ENCODE data around the gene PID1. TPM values are rescaled to one million over a fixed set of nuclear protein-coding genes. Genes with fewer than 3 reads are reported as not detected.

The PID1 gene
- total RNA-seq, 2 experiments from 2014 or later = not detected

- H3K79me2 ChIP-seq (ENCODE audit: insufficient read depth, low read depth, low read length) = no peaks in the 10 kb centered on the region
- no peak overlapping the region for H3K4me2 ChIP-seq (ENCODE audit: low read length)
- H3K4me3 ChIP-seq (ENCODE audit: low read depth, low read length, poor library complexity, severe bottlenecking) = no peak overlapping the region
- no TSS peak for BruUV-seq (replicated peaks)
- intact Hi-C loops (cut with micrococcal nuclease; ENCODE audit: unreplicated experiment) = no loop called here
- no peak overlapping the region for H3K27ac ChIP-seq (ENCODE audit: low read depth, low read length, poor library complexity, severe bottlenecking)
- H2AFZ ChIP-seq (ENCODE audit: low read length) = no peak overlapping the region
- H4K20me1 ChIP-seq (ENCODE audit: insufficient read depth, low read length) = no peaks in the 10 kb centered on the region
- no peaks in the 10 kb centered on the region for H3K9me2 ChIP-seq (ENCODE audit: insufficient read depth, low read length)
- ChIA-PET POLR2A (interaction anchor here (0.7 kb wide), 1 partner anchor 12 kb away, joined by 3 read pairs; no protein-coding TSS in a partner anchor), CTCF (ENCODE audit: unreplicated experiment) (no interaction called here)
- no peak for DNase-seq (ENCODE audit: low spot score)
- TF ChIP-seq EZH2phosphoT487 (IDR thresholded peaks at IDR 0.05; ENCODE audit: borderline replicate concordance, low read depth, low read length) = no peak
- no peak for TF ChIP-seq CTCF (conservative IDR thresholded peaks at IDR 0.05; ENCODE audit: low read length)
- H3K36me3 ChIP-seq (ENCODE audit: insufficient read depth, low read length) = no peaks in the 10 kb centered on the region
- no peaks in the 10 kb centered on the region for H3K9me3 ChIP-seq (ENCODE audit: low read length)
- no peaks in the 10 kb centered on the region for H3K4me1 ChIP-seq (ENCODE audit: insufficient read depth, low read length, poor library complexity, severe bottlenecking)
Observed at GRCh38 chr2:229057976-229058553, 213.0 kb downstream of the PID1 start.

- no peaks in the 10 kb centered on the region for H3K9me3 ChIP-seq (ENCODE audit: low read length)
- H3K27ac ChIP-seq (ENCODE audit: low read depth, low read length, poor library complexity, severe bottlenecking) = no peak overlapping the region
- CTCF ChIA-PET (ENCODE audit: unreplicated experiment) = no interaction called here
- no peaks in the 10 kb centered on the region for H3K36me3 ChIP-seq (ENCODE audit: insufficient read depth, low read length)
- DNase-seq (ENCODE audit: low spot score) = no peak
- no peaks in the 10 kb centered on the region for H3K79me2 ChIP-seq (ENCODE audit: insufficient read depth, low read depth, low read length)
- H3K9me2 ChIP-seq (ENCODE audit: insufficient read depth, low read length) = no peaks in the 10 kb centered on the region
- TF ChIP-seq CTCF (conservative IDR thresholded peaks at IDR 0.05; ENCODE audit: low read length) (no peak), EZH2phosphoT487 (IDR thresholded peaks at IDR 0.05; ENCODE audit: borderline replicate concordance, low read depth, low read length) (no peak)
- H4K20me1 ChIP-seq (ENCODE audit: insufficient read depth, low read length) = no peaks in the 10 kb centered on the region
- no peaks in the 10 kb centered on the region for H3K4me1 ChIP-seq (ENCODE audit: insufficient read depth, low read length, poor library complexity, severe bottlenecking)
- H3K4me2 ChIP-seq (ENCODE audit: low read length) = no peak overlapping the region
- POLR2A ChIA-PET = interaction anchor here (0.6 kb wide), 1 partner anchor 737 kb away, joined by 5 read pairs; no protein-coding TSS in a partner anchor
- no peak overlapping the region for H2AFZ ChIP-seq (ENCODE audit: low read length)
- BruUV-seq (replicated peaks) = no TSS peak
- intact Hi-C loops (cut with micrococcal nuclease; ENCODE audit: unreplicated experiment) = no loop called here
- H3K4me3 ChIP-seq (ENCODE audit: low read depth, low read length, poor library complexity, severe bottlenecking) = no peak overlapping the region
Observed at GRCh38 chr2:229054311-229054710, 216.8 kb downstream of the PID1 start.

- Histone ChIP-seq H3K9me3 (ENCODE audit: low read length) (no peaks in the 10 kb centered on the region), H2AFZ (ENCODE audit: low read length) (no peak overlapping the region), H4K20me1 (ENCODE audit: insufficient read depth, low read length) (no peaks in the 10 kb centered on the region), H3K27ac (ENCODE audit: low read depth, low read length, poor library complexity, severe bottlenecking) (no peak overlapping the region), H3K79me2 (ENCODE audit: insufficient read depth, low read depth, low read length) (no peaks in the 10 kb centered on the region), H3K4me3 (ENCODE audit: low read depth, low read length, poor library complexity, severe bottlenecking) (no peak overlapping the region), H3K9me2 (ENCODE audit: insufficient read depth, low read length) (no peaks in the 10 kb centered on the region), H3K4me1 (ENCODE audit: insufficient read depth, low read length, poor library complexity, severe bottlenecking) (no peaks in the 10 kb centered on the region), H3K36me3 (ENCODE audit: insufficient read depth, low read length) (no peaks in the 10 kb centered on the region), H3K4me2 (ENCODE audit: low read length) (no peak overlapping the region)
- CTCF ChIA-PET (ENCODE audit: unreplicated experiment) = no interaction called here
- TF ChIP-seq EZH2phosphoT487 (IDR thresholded peaks at IDR 0.05; ENCODE audit: borderline replicate concordance, low read depth, low read length) (no peak), CTCF (conservative IDR thresholded peaks at IDR 0.05; ENCODE audit: low read length) (no peak)
- DNase-seq (ENCODE audit: low spot score) = no peak
- POLR2A ChIA-PET = interaction anchor here (1.2 kb wide), 1 partner anchor 73 kb away, joined by 3 read pairs; no protein-coding TSS in a partner anchor
- intact Hi-C loops (cut with micrococcal nuclease; ENCODE audit: unreplicated experiment) = no loop called here
- no TSS peak for BruUV-seq (replicated peaks)
Observed at GRCh38 chr2:229051798-229052197, 219.3 kb downstream of the PID1 start.

Data from OCI-LY7 (cell line).